A549 (cell line): ENCODE measurements around the gene FBXL13.

ENCODE experiments used
- CTCF ChIP-seq: fragments of >200 bp; sonication (Bioruptor Twin); formaldehyde crosslinking; IDR thresholded peaks from 3 replicates; pipeline ENCODE4 v1.5.1; 2016
- E2F6 ChIP-seq: IDR thresholded peaks from 2 replicates; pipeline ENCODE4 v1.6.1; 2012; ENCODE audit warnings: low read depth, borderline replicate concordance
- JUN ChIP-seq, 2 experiments: fragments of >200 bp; sonication (Bioruptor Twin); formaldehyde crosslinking; IDR thresholded peaks; 2 replicates in 1 of 2; 3 replicates in 1 of 2; pipeline ENCODE4 v1.6.1; 2016 to 2017
- KDM1A ChIP-seq: fragments of 200-600 bp; sonication (generic); IDR thresholded peaks from 2 replicates; pipeline ENCODE4 v1.6.1; 2016; ENCODE audit warnings: low read depth, mild to moderate bottlenecking
- PBX3 ChIP-seq: IDR thresholded peaks from 2 replicates; pipeline ENCODE4 v1.6.1; 2012

- TF ChIP-seq CTCF (no peak), JUN (IDR thresholded peaks at IDR 0.05) (no peak), E2F6 (no peak), KDM1A (no peak), PBX3 (no peak)
Observed at GRCh38 chr7:102935450-102936115, 139.0 kb downstream of the FBXL13 start.
